GM12878 (cell line): ENCODE data around the gene RHCE. TPM values are rescaled to one million over a fixed set of nuclear protein-coding genes. Genes with fewer than 3 reads are reported as not detected.
"Not testable (repeated sequence)": the region's sequence is repeated elsewhere in the genome, so short reads cannot be mapped to it uniquely, and the experiment has no call there.

ENCODE experiments used
- ATAC-seq: fragments of 200-7000 bp; cut with Tn5 transposase; 3 replicates; pipeline ENCODE4 v1.9.1; 2020; ENCODE audit warnings: mild to moderate bottlenecking, moderate library complexity
- BruUV-seq: library from RNA; stranded (reverse); fragments of 400-500 nt; replicated peaks from 2 replicates; lab custom pipeline; 2021; lab: Mats Ljungman, UMichigan
- CTCF ChIA-PET: fragments of 300-600 bp; sonication (Branson Sonifier 250); formaldehyde crosslinking; extraction: SDS; loops from one replicate; lab custom pipeline; 2021; ENCODE audit warnings: inconsistent platforms; lab: Yijun Ruan, JAX
- POLR2A ChIA-PET: fragments of 350-600 bp; formaldehyde crosslinking; extraction: SDS; loops from one replicate; lab custom pipeline; 2021; ENCODE audit warnings: inconsistent platforms; lab: Charles Lee
- RAD21 ChIA-PET: fragments of 300-600 bp; sonication (Branson Sonifier 250); formaldehyde crosslinking; loops from one replicate; lab custom pipeline; 2023; ENCODE audit warnings: antibody characterized with exemption; ENCODE audit not compliant: unreplicated experiment; lab: Charles Lee
- SMC1A ChIA-PET: fragments of 300-600 bp; sonication (Branson Sonifier 250); formaldehyde crosslinking; loops from one replicate; lab custom pipeline; 2023; ENCODE audit not compliant: unreplicated experiment, uncharacterized antibody; lab: Charles Lee
- DNase-seq: peaks from one replicate; pipeline ENCODE4 v3.0.0-alpha.2; 2011; ENCODE audit warnings: low read depth, low spot score
- FAIRE-seq: peaks from 3 replicates; lab custom pipeline; 2011; peaks lifted over from hg19 to GRCh38; lab: Jason Lieb, UNC
- H2AFZ ChIP-seq: 2 replicates; pipeline ENCODE4 v1.6.0; 2011; ENCODE audit warnings: low read depth, low read length, control low read depth; ENCODE audit not compliant: control insufficient read depth
- H3K27ac ChIP-seq: 2 replicates; pipeline ENCODE4 v1.5.1; 2011; ENCODE audit warnings: control low read depth; ENCODE audit not compliant: control insufficient read depth, insufficient read depth
- H3K27me3 ChIP-seq, 2 experiments: replicated peaks in 1 of 2; 2 replicates each; pipeline versions ENCODE4 v1.6.0 to v1.6.1; 2011; ENCODE audit warnings: low read length in 1 of 2; ENCODE audit not compliant: control insufficient read depth in 2 of 2, insufficient read depth in 2 of 2
- H3K36me3 ChIP-seq, 2 experiments: 2 replicates each; pipeline ENCODE4 v1.5.1; 2011; ENCODE audit warnings: low read length in 1 of 2; ENCODE audit not compliant: control insufficient read depth in 2 of 2, insufficient read depth in 2 of 2
- H3K4me1 ChIP-seq: 2 replicates; pipeline ENCODE4 v1.6.1; 2011; ENCODE audit warnings: mild to moderate bottlenecking, low read length, moderate library complexity, mixed read lengths; ENCODE audit not compliant: control insufficient read depth, insufficient read depth
- H3K4me2 ChIP-seq: 2 replicates; pipeline ENCODE4 v1.6.0; 2011; ENCODE audit warnings: control low read depth; ENCODE audit not compliant: control insufficient read depth, insufficient read depth
- H3K4me3 ChIP-seq: fragments of 200-600 bp; sonication (generic); 2 replicates; pipeline ENCODE4 v1.5.1; 2016
- H3K79me2 ChIP-seq: 2 replicates; pipeline ENCODE4 v1.6.0; 2011; ENCODE audit warnings: low read length; ENCODE audit not compliant: control insufficient read depth, insufficient read depth
- H3K9ac ChIP-seq: 2 replicates; pipeline ENCODE4 v1.8.0; 2011; ENCODE audit warnings: low read length, control low read depth, mixed read lengths; ENCODE audit not compliant: control insufficient read depth, insufficient read depth
- H3K9me3 ChIP-seq: replicated peaks from 3 replicates; pipeline ENCODE4 v1.5.1; 2011; ENCODE audit warnings: mild to moderate bottlenecking, low read length; ENCODE audit not compliant: control insufficient read depth, insufficient read depth
- H4K20me1 ChIP-seq: 2 replicates; pipeline ENCODE4 v1.6.0; 2011; ENCODE audit not compliant: control insufficient read depth, insufficient read depth
- CTCF ChIP-seq, 3 experiments: IDR thresholded peaks in 2 of 3; conservative IDR thresholded peaks in 1 of 3; 2 replicates each; pipeline ENCODE4 v1.5.1; 2011; ENCODE audit warnings: low read depth in 3 of 3, low read length in 3 of 3, mild to moderate bottlenecking in 3 of 3, control low read depth in 2 of 3, moderate library complexity in 2 of 3, inconsistent platforms in 1 of 3, mixed read lengths in 1 of 3; ENCODE audit not compliant: control insufficient read depth in 2 of 3, insufficient read depth in 1 of 3; ENCODE audit errors: extremely low read depth in 1 of 3
- RAD21 ChIP-seq: IDR thresholded peaks from 2 replicates; pipeline ENCODE4 v1.6.1; 2011; ENCODE audit warnings: mild to moderate bottlenecking, low read depth, low read length, moderate library complexity; ENCODE audit not compliant: insufficient read depth
- WGBS: methylation state at CpG from one replicate; pipeline ENCODE4 v1.1.6; 2016; ENCODE audit warnings: low lambda C conversion rate; ENCODE audit not compliant: insufficient replicate concordance, insufficient coverage; ENCODE audit errors: missing lambda C conversion rate; 5-methylcytosine and 5-hydroxymethylcytosine counted together
- in situ Hi-C: fragments of 300-500 bp; cut with MboI; formaldehyde crosslinking; loops from 9 replicates; pipeline ENCODE4 v1.14.3; 2018; ENCODE audit warnings: mixed read lengths
- intact Hi-C: fragments of 100-400 bp; cut with micrococcal nuclease; formaldehyde crosslinking; loops from one replicate; pipeline ENCODE4 v1.14.2; 2022; ENCODE audit not compliant: unreplicated experiment
- polyA plus RNA-seq, 11 experiments: library from polyadenylated mRNA; depleted of rRNA in 4 of 11; unstranded in 6 of 11; stranded (reverse) in 5 of 11; fragments of >200 nt; fragmentation: Nextera tagmentation in 4 of 11; fragmentation: Illumina TruSeq in 1 of 11; extraction: Ambion mirVana in 4 of 11; extraction: Trizol in 1 of 11; gene quantifications; 1 replicate in 1 of 11; 2 replicates in 10 of 11; pipeline versions ENCODE4 v1.2.1 to v1.2.3, GENCODE V29; 2011 to 2016; ENCODE audit warnings: inconsistent platforms in 2 of 11, missing spikeins in 2 of 11, low read depth in 1 of 11
- total RNA-seq, 4 experiments: library from RNA; depleted of rRNA in 3 of 4; stranded (reverse); fragments of >200 nt in 3 of 4; fragmentation: Illumina TruSeq in 1 of 4; extraction: Trizol in 1 of 4; gene quantifications; 2 replicates each; pipeline versions ENCODE4 v1.2.1 to v1.2.3, GENCODE V29; 2013 to 2021

Gene RHCE
- total and polyA plus RNA-seq, 10 of the 15 experiments (the other 5 are each of a cell fraction or from before 2014, with no cell fraction given) = 0.06 to 0.41 (median 0.22) TPM; not detected in 2

- ChIA-PET RAD21 (interaction anchor here (1.1 kb wide), 1 partner anchor 116 kb away, joined by 3 read pairs; no protein-coding TSS in a partner anchor), CTCF (interaction anchor here (0.6 to 1.3 kb wide), 7 partner anchors 32 to 305 kb away, joined by 3 to 5 read pairs (median 4); no protein-coding TSS in a partner anchor), SMC1A (interaction anchor here (0.7 kb wide), 1 partner anchor 115 kb away, joined by 4 read pairs; no protein-coding TSS in a partner anchor)
- DNase-seq, H3K27ac ChIP-seq, POLR2A ChIA-PET, H2AFZ ChIP-seq, H3K4me1 ChIP-seq, H3K9me3 ChIP-seq, H3K79me2 ChIP-seq, H4K20me1 ChIP-seq, H3K4me2 ChIP-seq, BruUV-seq, intact Hi-C loops, H3K9ac ChIP-seq, H3K4me3 ChIP-seq, H3K36me3 ChIP-seq, H3K27me3 ChIP-seq: not testable (repeated sequence)
- 20% methylated on average over 3 of the region's 8 CpGs for WGBS
- ATAC-seq (peak; percentile 92), FAIRE-seq (peak; percentile 27)
- TF ChIP-seq RAD21 (peak; percentile 36; the same call in 1 of the 2 replicates), CTCF (IDR thresholded peaks at IDR 0.05 in 2 of 3, conservative IDR thresholded peaks at IDR 0.05 in 1 of 3; ENCODE audit: control insufficient read depth in 2 of 3, extremely low read depth in 1 of 3, insufficient read depth in 1 of 3, low read depth in 3 of 3, low read length in 3 of 3) (peak in 2 of 3 experiments; percentile 9 to 31; a peak in 3 of 6 replicates)
- in situ Hi-C loops = loop anchor here (10.0 to 25.0 kb wide), 2 partner anchors 112 to 409 kb away; partner anchors contain the start of genes MTFR1L and SELENON
Measured at GRCh38 chr1:25402947-25403803, 17.4 kb downstream of the RHCE start.

GRCh38 chr1:25398079-25398478 is 22.5 kb downstream of the RHCE start:
- H3K9me3 ChIP-seq, H3K9ac ChIP-seq, H3K4me3 ChIP-seq, H3K27me3 ChIP-seq, H3K27ac ChIP-seq, DNase-seq, POLR2A ChIA-PET, in situ Hi-C loops, CTCF ChIA-PET, H3K4me1 ChIP-seq, H4K20me1 ChIP-seq, H3K79me2 ChIP-seq, SMC1A ChIA-PET, H2AFZ ChIP-seq, RAD21 ChIA-PET, H3K4me2 ChIP-seq, FAIRE-seq, intact Hi-C loops, H3K36me3 ChIP-seq, BruUV-seq, ATAC-seq: not testable (repeated sequence)
- no CpG with 5 or more reads among the region's 2 CpGs for WGBS

GRCh38 chr1:25397549-25397948 is 23.1 kb downstream of the RHCE start:
- DNase-seq, H3K27me3 ChIP-seq, H3K9ac ChIP-seq, POLR2A ChIA-PET, intact Hi-C loops, SMC1A ChIA-PET, H2AFZ ChIP-seq, FAIRE-seq, H3K9me3 ChIP-seq, H3K79me2 ChIP-seq, BruUV-seq, H4K20me1 ChIP-seq, H3K4me3 ChIP-seq, in situ Hi-C loops, H3K27ac ChIP-seq, RAD21 ChIA-PET, H3K36me3 ChIP-seq, H3K4me2 ChIP-seq, H3K4me1 ChIP-seq: not testable (repeated sequence)
- peak; percentile 65 for ATAC-seq
- WGBS = 65% methylated on average over 2 of the region's 10 CpGs
- CTCF ChIA-PET = interaction anchor here (0.6 kb wide), 1 partner anchor 291 kb away, joined by 3 read pairs; no protein-coding TSS in a partner anchor
